SK-N-SH (cell line): ENCODE results near the gene MT1X. TPM values are rescaled to one million over a fixed set of nuclear protein-coding genes. Genes with fewer than 3 reads are reported as not detected.

Source experiments
- CTCF ChIA-PET: fragments of 300-600, 350-600 bp; formaldehyde crosslinking; extraction: SDS; loops from one replicate; lab custom pipeline; 2021; lab: Yijun Ruan, JAX
- POLR2A ChIA-PET: fragments of 350-600 bp; sonication (Branson Sonifier 250); formaldehyde crosslinking; extraction: SDS; loops from one replicate; lab custom pipeline; 2020; ENCODE audit warnings: antibody characterized with exemption, inconsistent platforms; lab: Yijun Ruan, JAX
- DNase-seq: peaks from one replicate; pipeline ENCODE4 v3.0.0; 2012
- H2AFZ ChIP-seq: fragments of 200-600 bp; sonication (generic); 2 replicates; pipeline ENCODE4 v1.8.1; 2016; ENCODE audit warnings: antibody characterized with exemption, mild to moderate bottlenecking, low read depth
- H3F3A ChIP-seq: fragments of 200-600 bp; sonication (generic); replicated peaks from 2 replicates; pipeline ENCODE3; 2016; ENCODE audit warnings: antibody characterized with exemption, mild to moderate bottlenecking; ENCODE audit not compliant: insufficient read depth
- H3K27ac ChIP-seq, 2 experiments: fragments of 200-500 bp in 1 of 2; fragments of 200-600 bp in 1 of 2; sonication (Bioruptor generic) in 1 of 2; sonication (generic), shearing (Covaris generic) in 1 of 2; 2 replicates each; pipeline versions ENCODE4 v1.5.1 to v1.6.1; 2014 to 2016; ENCODE audit warnings: low read depth in 2 of 2, inconsistent platforms in 1 of 2, low read length in 1 of 2, mild to moderate bottlenecking in 1 of 2, mixed read lengths in 1 of 2
- H3K27me3 ChIP-seq: fragments of 200-600 bp; sonication (generic), shearing (Covaris generic); 2 replicates; pipeline ENCODE4 v1.6.1; 2016; ENCODE audit warnings: mixed run types; ENCODE audit not compliant: insufficient read depth
- H3K36me3 ChIP-seq, 2 experiments: fragments of 200-500 bp in 1 of 2; fragments of 200-600 bp in 1 of 2; sonication (Bioruptor generic) in 1 of 2; sonication (generic) in 1 of 2; replicated peaks in 1 of 2; 2 replicates each; pipeline versions ENCODE3 to v1.5.1; 2014 to 2016; ENCODE audit warnings: low read length in 1 of 2, mild to moderate bottlenecking in 1 of 2; ENCODE audit not compliant: insufficient read depth in 2 of 2, control insufficient read depth in 1 of 2
- H3K4me1 ChIP-seq, 2 experiments: fragments of 200-500 bp in 1 of 2; fragments of 200-600 bp in 1 of 2; sonication (Bioruptor generic) in 1 of 2; sonication (generic), shearing (Covaris generic) in 1 of 2; 2 replicates each; pipeline versions ENCODE4 v1.5.1 to v1.6.1; 2014 to 2016; ENCODE audit warnings: low read depth in 1 of 2, low read length in 1 of 2, mixed run types in 1 of 2; ENCODE audit not compliant: insufficient read depth in 2 of 2, control insufficient read depth in 1 of 2
- H3K4me2 ChIP-seq: fragments of 200-600 bp; sonication (generic), shearing (Covaris generic); 2 replicates; pipeline ENCODE4 v1.6.1; 2017; ENCODE audit warnings: mixed run types
- H3K4me3 ChIP-seq, 2 experiments: fragments of 200-500 bp in 1 of 2; fragments of 200-600 bp in 1 of 2; sonication (Bioruptor generic) in 1 of 2; sonication (generic), shearing (Covaris generic) in 1 of 2; 2 replicates each; pipeline versions ENCODE4 v1.5.1 to v1.8.1; 2014 to 2016; ENCODE audit warnings: low read depth in 2 of 2, inconsistent platforms in 1 of 2, low read length in 1 of 2, mild to moderate bottlenecking in 1 of 2, mixed read lengths in 1 of 2, moderate library complexity in 1 of 2
- H3K79me2 ChIP-seq: fragments of 200-600 bp; sonication (generic); 2 replicates; pipeline ENCODE4 v1.8.1; 2017; ENCODE audit warnings: mild to moderate bottlenecking; ENCODE audit not compliant: insufficient read depth
- H3K9ac ChIP-seq: fragments of 200-600 bp; sonication (generic); 2 replicates; pipeline ENCODE4 v1.6.1; 2017; ENCODE audit warnings: mixed run types
- H3K9me2 ChIP-seq: fragments of 200-600 bp; sonication (generic); 2 replicates; pipeline ENCODE4 v1.6.1; 2017; ENCODE audit warnings: mixed run types
- H3K9me3 ChIP-seq: fragments of 200-600 bp; sonication (generic); 2 replicates; pipeline ENCODE4 v1.6.1; 2017; ENCODE audit warnings: mixed run types, mild to moderate bottlenecking, moderate library complexity
- H4K20me1 ChIP-seq: fragments of 200-600 bp; sonication (generic); 2 replicates; pipeline ENCODE4 v1.6.1; 2017; ENCODE audit warnings: mild to moderate bottlenecking, mixed run types; ENCODE audit not compliant: insufficient read depth
- ELF1 ChIP-seq: IDR thresholded peaks from 2 replicates; pipeline ENCODE4 v1.4.0; 2012
- EP300 ChIP-seq, 2 experiments: IDR thresholded peaks; 2 replicates each; pipeline versions ENCODE4 v1.4.0 to v1.6.1; 2012; ENCODE audit warnings: borderline replicate concordance in 1 of 2, low read depth in 1 of 2, low read length in 1 of 2
- EZH2phosphoT487 ChIP-seq: fragments of 200-600 bp; sonication (generic); IDR thresholded peaks from 2 replicates; pipeline ENCODE4 v1.6.1; 2017; ENCODE audit warnings: low read depth, mixed run types, mild to moderate bottlenecking, antibody characterized with exemption, moderate library complexity, borderline replicate concordance
- FOSL2 ChIP-seq: IDR thresholded peaks from 2 replicates; pipeline ENCODE4 v1.4.0; 2012; ENCODE audit warnings: low read depth, mild to moderate bottlenecking, moderate library complexity, borderline replicate concordance
- FOXJ3 ChIP-seq: sonication (generic); formaldehyde crosslinking; IDR thresholded peaks from 2 replicates; pipeline ENCODE4 v1.5.1; 2020; ENCODE audit warnings: mild to moderate bottlenecking, missing genetic modification reagents
- GATA2 ChIP-seq: sonication (generic); formaldehyde crosslinking; IDR thresholded peaks from 2 replicates; pipeline ENCODE4 v1.5.0; 2020; ENCODE audit warnings: mild to moderate bottlenecking, missing genetic modification reagents
- MAX ChIP-seq: IDR thresholded peaks from 2 replicates; pipeline ENCODE4 v1.4.0; 2012; ENCODE audit warnings: low read depth
- NFIC ChIP-seq: IDR thresholded peaks from 2 replicates; pipeline ENCODE4 v1.4.0; 2012; ENCODE audit warnings: borderline replicate concordance
- RAD21 ChIP-seq: IDR thresholded peaks from 2 replicates; pipeline ENCODE4 v1.6.1; 2012; ENCODE audit warnings: mild to moderate bottlenecking, low read length
- RCOR1 ChIP-seq: fragments of 150-350 bp; IDR thresholded peaks from 2 replicates; pipeline ENCODE4 v1.6.1; 2017; ENCODE audit warnings: antibody characterized with exemption, low read length
- REST ChIP-seq: IDR thresholded peaks from 2 replicates; pipeline ENCODE4 v1.6.1; 2012; ENCODE audit warnings: mild to moderate bottlenecking, low read depth, low read length, moderate library complexity
- RXRA ChIP-seq: IDR thresholded peaks from 2 replicates; pipeline ENCODE4 v1.4.0; 2012; ENCODE audit warnings: low read depth, mild to moderate bottlenecking, borderline replicate concordance
- TAF1 ChIP-seq: IDR thresholded peaks from 2 replicates; pipeline ENCODE4 v1.6.1; 2012; ENCODE audit warnings: low read depth, mild to moderate bottlenecking, low read length, moderate library complexity, borderline replicate concordance
- TEAD4 ChIP-seq: IDR thresholded peaks from 2 replicates; pipeline ENCODE4 v1.4.0; 2012; ENCODE audit warnings: mild to moderate bottlenecking, borderline replicate concordance; ENCODE audit not compliant: insufficient read depth
- USF1 ChIP-seq: IDR thresholded peaks from 2 replicates; pipeline ENCODE4 v1.4.0; 2012; ENCODE audit warnings: low read depth, borderline replicate concordance
- WGBS: methylation state at CpG from one replicate; pipeline ENCODE4 v1.1.6; 2017; ENCODE audit warnings: low lambda C conversion rate; 5-methylcytosine and 5-hydroxymethylcytosine counted together
- polyA plus RNA-seq, 3 experiments: library from polyadenylated mRNA; depleted of rRNA; stranded (reverse); fragments of >200 nt; gene quantifications; 2 replicates each; pipeline ENCODE4 v1.2.3, GENCODE V29; 2012
- TF ChIP-seq, protein P1 (sequence below): IDR thresholded peaks from 2 replicates; pipeline ENCODE4; 2012
- TF ChIP-seq, protein P2 (sequence below): IDR thresholded peaks from 2 replicates; pipeline ENCODE4 v1.4.0; 2012; ENCODE audit warnings: low read depth, borderline replicate concordance
- TF ChIP-seq, protein P3 (sequence below): fragments of 200-600 bp; sonication (generic); IDR thresholded peaks from 2 replicates; pipeline ENCODE4 v1.6.1; 2017; ENCODE audit warnings: antibody characterized with exemption, mild to moderate bottlenecking, moderate library complexity

MT1X gene
- polyA plus RNA-seq, 1 of the 3 experiments (the other 2 are of a cell fraction): 213 TPM

DNA sequence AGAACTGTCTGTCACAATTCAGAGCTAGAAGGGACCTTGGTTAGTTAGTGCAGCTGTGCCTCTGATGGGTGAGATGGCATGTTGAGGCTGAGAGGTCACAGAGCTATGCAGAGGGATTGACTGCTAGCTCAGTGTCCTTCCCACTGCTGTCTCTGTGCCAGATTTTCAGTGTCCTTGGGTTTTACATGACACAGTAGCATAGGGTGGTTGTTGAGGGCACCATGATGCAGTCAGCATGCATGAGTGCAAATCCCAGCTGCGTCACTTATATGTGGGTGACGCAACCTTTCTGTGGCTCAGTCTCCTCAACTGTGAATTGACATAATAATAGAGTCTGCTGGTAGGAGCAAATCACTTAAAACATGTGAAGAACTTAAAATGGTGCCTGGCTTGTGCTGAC lies 41.1 kb upstream of the MT1X start:
- Histone ChIP-seq H3F3A (no peaks in the 10 kb centered on the region), H3K79me2 (no peaks in the 10 kb centered on the region), H3K4me1 (peaks cover 0 to 2% of the 10 kb centered on the region in 2 experiments; a peak in 1 of 4 replicates), H3K9me3 (no peaks in the 10 kb centered on the region), H3K9me2 (no peaks in the 10 kb centered on the region), H3K27ac (no peak overlapping the region), H4K20me1 (no peaks in the 10 kb centered on the region), H3K4me2 (no peak overlapping the region), H2AFZ (no peak overlapping the region), H3K4me3 (no peak overlapping the region), H3K9ac (no peak overlapping the region), H3K27me3 (peaks cover 24% of the 10 kb centered on the region; the same call in 1 of the 2 replicates), H3K36me3 (no peaks in the 10 kb centered on the region)
- CTCF ChIA-PET: interaction anchor here (0.8 to 1.4 kb wide), 2 partner anchors 18 to 40 kb away, joined by 3 read pairs; no protein-coding TSS in a partner anchor
- TF ChIP-seq REST (no peak), EZH2phosphoT487 (no peak), TEAD4 (no peak), RAD21 (no peak), RCOR1 (no peak), MAX (no peak), NFIC (no peak), TAF1 (no peak), FOXJ3 (CRISPR knock-in tag) (no peak), ELF1 (no peak), FOSL2 (no peak), RXRA (no peak), GATA2 (CRISPR knock-in tag) (no peak), USF1 (no peak), EP300 (IDR thresholded peaks at IDR 0.05; ENCODE audit: borderline replicate concordance in 1 of 2, low read depth in 1 of 2, low read length in 1 of 2) (no peak)
- TF ChIP-seq, protein P1, sequence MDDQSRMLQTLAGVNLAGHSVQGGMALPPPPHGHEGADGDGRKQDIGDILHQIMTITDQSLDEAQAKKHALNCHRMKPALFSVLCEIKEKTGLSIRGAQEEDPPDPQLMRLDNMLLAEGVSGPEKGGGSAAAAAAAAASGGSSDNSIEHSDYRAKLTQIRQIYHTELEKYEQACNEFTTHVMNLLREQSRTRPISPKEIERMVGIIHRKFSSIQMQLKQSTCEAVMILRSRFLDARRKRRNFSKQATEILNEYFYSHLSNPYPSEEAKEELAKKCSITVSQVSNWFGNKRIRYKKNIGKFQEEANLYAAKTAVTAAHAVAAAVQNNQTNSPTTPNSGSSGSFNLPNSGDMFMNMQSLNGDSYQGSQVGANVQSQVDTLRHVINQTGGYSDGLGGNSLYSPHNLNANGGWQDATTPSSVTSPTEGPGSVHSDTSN: no peak
- TF ChIP-seq, protein P2, sequence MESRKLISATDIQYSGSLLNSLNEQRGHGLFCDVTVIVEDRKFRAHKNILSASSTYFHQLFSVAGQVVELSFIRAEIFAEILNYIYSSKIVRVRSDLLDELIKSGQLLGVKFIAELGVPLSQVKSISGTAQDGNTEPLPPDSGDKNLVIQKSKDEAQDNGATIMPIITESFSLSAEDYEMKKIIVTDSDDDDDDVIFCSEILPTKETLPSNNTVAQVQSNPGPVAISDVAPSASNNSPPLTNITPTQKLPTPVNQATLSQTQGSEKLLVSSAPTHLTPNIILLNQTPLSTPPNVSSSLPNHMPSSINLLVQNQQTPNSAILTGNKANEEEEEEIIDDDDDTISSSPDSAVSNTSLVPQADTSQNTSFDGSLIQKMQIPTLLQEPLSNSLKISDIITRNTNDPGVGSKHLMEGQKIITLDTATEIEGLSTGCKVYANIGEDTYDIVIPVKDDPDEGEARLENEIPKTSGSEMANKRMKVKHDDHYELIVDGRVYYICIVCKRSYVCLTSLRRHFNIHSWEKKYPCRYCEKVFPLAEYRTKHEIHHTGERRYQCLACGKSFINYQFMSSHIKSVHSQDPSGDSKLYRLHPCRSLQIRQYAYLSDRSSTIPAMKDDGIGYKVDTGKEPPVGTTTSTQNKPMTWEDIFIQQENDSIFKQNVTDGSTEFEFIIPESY: no peak
- TF ChIP-seq, protein P3, sequence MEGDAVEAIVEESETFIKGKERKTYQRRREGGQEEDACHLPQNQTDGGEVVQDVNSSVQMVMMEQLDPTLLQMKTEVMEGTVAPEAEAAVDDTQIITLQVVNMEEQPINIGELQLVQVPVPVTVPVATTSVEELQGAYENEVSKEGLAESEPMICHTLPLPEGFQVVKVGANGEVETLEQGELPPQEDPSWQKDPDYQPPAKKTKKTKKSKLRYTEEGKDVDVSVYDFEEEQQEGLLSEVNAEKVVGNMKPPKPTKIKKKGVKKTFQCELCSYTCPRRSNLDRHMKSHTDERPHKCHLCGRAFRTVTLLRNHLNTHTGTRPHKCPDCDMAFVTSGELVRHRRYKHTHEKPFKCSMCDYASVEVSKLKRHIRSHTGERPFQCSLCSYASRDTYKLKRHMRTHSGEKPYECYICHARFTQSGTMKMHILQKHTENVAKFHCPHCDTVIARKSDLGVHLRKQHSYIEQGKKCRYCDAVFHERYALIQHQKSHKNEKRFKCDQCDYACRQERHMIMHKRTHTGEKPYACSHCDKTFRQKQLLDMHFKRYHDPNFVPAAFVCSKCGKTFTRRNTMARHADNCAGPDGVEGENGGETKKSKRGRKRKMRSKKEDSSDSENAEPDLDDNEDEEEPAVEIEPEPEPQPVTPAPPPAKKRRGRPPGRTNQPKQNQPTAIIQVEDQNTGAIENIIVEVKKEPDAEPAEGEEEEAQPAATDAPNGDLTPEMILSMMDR: no peak
- POLR2A ChIA-PET: no interaction called here
- WGBS: 100% methylated on average over 2 of the region's 2 CpGs
- no peak for DNase-seq
